Activated CD8-positive, alpha-beta T cell treated with anti-CD3 and anti-CD28 coated beads, Interleukin-2, amount 10 ng/mL, durations not matched to agents 7 days and 5 days (primary cell): ENCODE measurements around the gene NUDT16. TPM values are rescaled to one million over a fixed set of nuclear protein-coding genes. Genes with fewer than 3 reads are reported as not detected.

Source experiments
- ATAC-seq: fragments of 150-1000 bp; cut with Tn5 transposase; one replicate; pipeline ENCODE4 v1.10.0; 2021; ENCODE audit warnings: moderate library complexity
- CTCF ChIA-PET: fragments of 350-600 bp; sonication (Branson Sonifier 250); formaldehyde crosslinking; loops from one replicate; lab custom pipeline; 2021; ENCODE audit warnings: antibody characterized with exemption; lab: Charles Lee
- POLR2A ChIA-PET: fragments of 350-600 bp; sonication (Branson Sonifier 250); formaldehyde crosslinking; loops from one replicate; lab custom pipeline; 2021; ENCODE audit warnings: antibody characterized with exemption; lab: Charles Lee
- DNase-seq: peaks from one replicate; pipeline ENCODE4 v3.0.0-alpha.2; 2020
- H3K27ac Mint-ChIP-seq: one replicate; pipeline ENCODE4 v1.8.0; 2021; ENCODE audit warnings: mild to moderate bottlenecking, mixed read lengths
- H3K27me3 Mint-ChIP-seq: one replicate; pipeline ENCODE4 v1.8.0; 2021; ENCODE audit warnings: low read depth, mixed read lengths
- H3K36me3 Mint-ChIP-seq: one replicate; pipeline ENCODE4 v1.8.0; 2021; ENCODE audit warnings: low read depth, mixed read lengths
- H3K4me1 Mint-ChIP-seq: one replicate; pipeline ENCODE4 v1.8.0; 2021; ENCODE audit warnings: low read depth, mixed read lengths
- H3K4me3 Mint-ChIP-seq: one replicate; pipeline ENCODE4 v1.8.0; 2021; ENCODE audit warnings: mild to moderate bottlenecking, mixed read lengths
- H3K9me3 Mint-ChIP-seq: one replicate; pipeline ENCODE4 v1.8.0; 2022; ENCODE audit warnings: mixed read lengths; ENCODE audit not compliant: insufficient read depth
- total RNA-seq, 2 experiments: library from RNA; stranded (reverse); gene quantifications; one replicate each; pipeline ENCODE4 v1.2.3, GENCODE V29; 2021

Gene NUDT16
- total RNA-seq: 1 to 10 TPM; 7.8 to 8.3 TPM

- ChIA-PET POLR2A (interaction anchor here (1.0 kb wide), 1 partner anchor 18 kb away, joined by 3 read pairs; no protein-coding TSS in a partner anchor), CTCF (interaction anchor here (0.6 to 2.0 kb wide), 3 partner anchors 131 to 348 kb away, joined by 3 to 11 read pairs (median 4); no protein-coding TSS in a partner anchor)
- peaks cover 25% of the 10 kb centered on the region for H3K4me1 Mint-ChIP-seq
- peak within 1 kb of the TSS; percentile 94 for H3K4me3 Mint-ChIP-seq
- no peaks in the 10 kb centered on the region for H3K27me3 Mint-ChIP-seq
- H3K36me3 Mint-ChIP-seq: peaks cover 11% of the 10 kb centered on the region
- H3K9me3 Mint-ChIP-seq: no peaks in the 10 kb centered on the region
- ATAC-seq: peak; percentile 99
- peak; percentile 99 for DNase-seq
- H3K27ac Mint-ChIP-seq: peak within 1 kb of the TSS; percentile 94
Measured at GRCh38 chr3:131381445-131382291, at the start of gene NUDT16. NUDT16 (plus strand) TSS chr3:131381774; CDS start chr3:131381805, 31 bp downstream.

GRCh38 chr3:131338948-131339640 lies 42.5 kb upstream of the NUDT16 start:
- DNase-seq (no peak), ATAC-seq (no peak)
- Mint-ChIP-seq H3K9me3 (no peaks in the 10 kb centered on the region), H3K4me3 (no peak overlapping the region), H3K4me1 (no peaks in the 10 kb centered on the region), H3K27me3 (peaks cover 3% of the 10 kb centered on the region), H3K36me3 (no peaks in the 10 kb centered on the region), H3K27ac (no peak overlapping the region)
- ChIA-PET CTCF (no interaction called here), POLR2A (no interaction called here)

GRCh38 chr3:131341761-131342160 lies 39.8 kb upstream of the NUDT16 start:
- peaks cover 2% of the 10 kb centered on the region for H3K27me3 Mint-ChIP-seq
- H3K9me3 Mint-ChIP-seq: no peaks in the 10 kb centered on the region
- no peak overlapping the region for H3K27ac Mint-ChIP-seq
- ChIA-PET CTCF (no interaction called here), POLR2A (no interaction called here)
- no peak for ATAC-seq
- DNase-seq: no peak
- no peak overlapping the region for H3K4me3 Mint-ChIP-seq
- H3K36me3 Mint-ChIP-seq: no peaks in the 10 kb centered on the region
- H3K4me1 Mint-ChIP-seq: no peaks in the 10 kb centered on the region

GRCh38 chr3:131348911-131349310 lies 32.7 kb upstream of the NUDT16 start:
- ChIA-PET POLR2A (no interaction called here), CTCF (no interaction called here)

GRCh38 chr3:131349454-131349853 lies 32.1 kb upstream of the NUDT16 start:
- CTCF ChIA-PET: no interaction called here

More at GRCh38 chr3:131348911-131349310, 32.7 kb upstream of the NUDT16 start:
- Mint-ChIP-seq H3K4me1 (no peaks in the 10 kb centered on the region), H3K27me3 (no peaks in the 10 kb centered on the region), H3K36me3 (no peaks in the 10 kb centered on the region), H3K27ac (no peak overlapping the region), H3K4me3 (no peak overlapping the region), H3K9me3 (no peaks in the 10 kb centered on the region)
- ATAC-seq (no peak), DNase-seq (no peak)

GRCh38 chr3:131349946-131350347 lies 31.6 kb upstream of the NUDT16 start:
- ChIA-PET POLR2A (no interaction called here), CTCF (no interaction called here)
- Mint-ChIP-seq H3K36me3 (no peaks in the 10 kb centered on the region), H3K27ac (no peak overlapping the region), H3K4me1 (no peaks in the 10 kb centered on the region), H3K9me3 (no peaks in the 10 kb centered on the region), H3K4me3 (no peak overlapping the region), H3K27me3 (no peaks in the 10 kb centered on the region)
- no peak for DNase-seq
- ATAC-seq: no peak

More at GRCh38 chr3:131349454-131349853, 32.1 kb upstream of the NUDT16 start:
- no peak for DNase-seq
- Mint-ChIP-seq H3K4me1 (no peaks in the 10 kb centered on the region), H3K27ac (no peak overlapping the region), H3K27me3 (no peaks in the 10 kb centered on the region), H3K9me3 (no peaks in the 10 kb centered on the region), H3K4me3 (no peak overlapping the region), H3K36me3 (no peaks in the 10 kb centered on the region)
- POLR2A ChIA-PET: no interaction called here
- ATAC-seq: no peak

GRCh38 chr3:131350506-131350905 lies 31.1 kb upstream of the NUDT16 start:
- H3K36me3 Mint-ChIP-seq: no peaks in the 10 kb centered on the region
- no peak overlapping the region for H3K4me3 Mint-ChIP-seq
- H3K4me1 Mint-ChIP-seq: no peaks in the 10 kb centered on the region
- POLR2A ChIA-PET: no interaction called here
- ATAC-seq (no peak), DNase-seq (no peak)
- H3K9me3 Mint-ChIP-seq: no peaks in the 10 kb centered on the region
- no peaks in the 10 kb centered on the region for H3K27me3 Mint-ChIP-seq
- H3K27ac Mint-ChIP-seq: no peak overlapping the region
- CTCF ChIA-PET: no interaction called here

- Mint-ChIP-seq H3K4me3 (no peak overlapping the region), H3K27ac (no peak overlapping the region), H3K4me1 (no peaks in the 10 kb centered on the region), H3K9me3 (no peaks in the 10 kb centered on the region), H3K36me3 (no peaks in the 10 kb centered on the region), H3K27me3 (peaks cover 4% of the 10 kb centered on the region)
- ATAC-seq (no peak), DNase-seq (no peak)
- CTCF ChIA-PET: no interaction called here
- POLR2A ChIA-PET: no interaction called here
Measured at GRCh38 chr3:131353016-131353877, 28.3 kb upstream of the NUDT16 start.

- Mint-ChIP-seq H3K9me3 (no peaks in the 10 kb centered on the region), H3K4me1 (no peaks in the 10 kb centered on the region), H3K4me3 (no peak overlapping the region), H3K27ac (no peak overlapping the region), H3K36me3 (no peaks in the 10 kb centered on the region), H3K27me3 (peaks cover 4% of the 10 kb centered on the region)
- no peak for DNase-seq
- ChIA-PET CTCF (no interaction called here), POLR2A (no interaction called here)
- ATAC-seq: no peak
Measured at GRCh38 chr3:131353986-131354385, 27.6 kb upstream of the NUDT16 start.

GRCh38 chr3:131356006-131356595 lies 25.5 kb upstream of the NUDT16 start:
- no peaks in the 10 kb centered on the region for H3K36me3 Mint-ChIP-seq
- H3K27ac Mint-ChIP-seq: peak overlapping the region; percentile 4
- ATAC-seq: no peak
- H3K4me1 Mint-ChIP-seq: peaks cover 2% of the 10 kb centered on the region
- no peak for DNase-seq
- POLR2A ChIA-PET: no interaction called here
- peaks cover 6% of the 10 kb centered on the region for H3K27me3 Mint-ChIP-seq
- CTCF ChIA-PET: no interaction called here
- H3K4me3 Mint-ChIP-seq: no peak overlapping the region
- no peaks in the 10 kb centered on the region for H3K9me3 Mint-ChIP-seq

GRCh38 chr3:131357275-131357674 lies 24.3 kb upstream of the NUDT16 start:
- Mint-ChIP-seq H3K4me3 (no peak overlapping the region), H3K4me1 (peaks cover 12% of the 10 kb centered on the region)

More at GRCh38 chr3:131357275-131357674, 24.3 kb upstream of the NUDT16 start:
- POLR2A ChIA-PET: no interaction called here
- Mint-ChIP-seq H3K27me3 (peaks cover 9% of the 10 kb centered on the region), H3K36me3 (peaks cover 3% of the 10 kb centered on the region), H3K27ac (no peak overlapping the region), H3K9me3 (no peaks in the 10 kb centered on the region)
- CTCF ChIA-PET: no interaction called here
- ATAC-seq: no peak
- DNase-seq: no peak
